Activated CD8-positive, alpha-beta memory T cell treated with anti-CD3 and anti-CD28 coated beads for 36 hours (primary cell): Measurements from ENCODE around the gene GGT5. TPM values are rescaled to one million over a fixed set of nuclear protein-coding genes. Genes with fewer than 3 reads are reported as not detected.
"Not testable (repeated sequence)": the region's sequence is repeated elsewhere in the genome, so short reads cannot be mapped to it uniquely, and the experiment has no call there.

Experiments used
- CTCF ChIA-PET: fragments of 350-600 bp; sonication (Branson Sonifier 250); formaldehyde crosslinking; loops from one replicate; lab custom pipeline; 2021; ENCODE audit warnings: antibody characterized with exemption; lab: Charles Lee
- POLR2A ChIA-PET: fragments of 350-600 bp; sonication (Branson Sonifier 250); formaldehyde crosslinking; loops from one replicate; lab custom pipeline; 2021; ENCODE audit warnings: antibody characterized with exemption; lab: Charles Lee
- total RNA-seq, 2 experiments: library from RNA; stranded (reverse); gene quantifications; one replicate each; pipeline ENCODE4 v1.2.3, GENCODE V29; 2021

GGT5 gene, protein sequence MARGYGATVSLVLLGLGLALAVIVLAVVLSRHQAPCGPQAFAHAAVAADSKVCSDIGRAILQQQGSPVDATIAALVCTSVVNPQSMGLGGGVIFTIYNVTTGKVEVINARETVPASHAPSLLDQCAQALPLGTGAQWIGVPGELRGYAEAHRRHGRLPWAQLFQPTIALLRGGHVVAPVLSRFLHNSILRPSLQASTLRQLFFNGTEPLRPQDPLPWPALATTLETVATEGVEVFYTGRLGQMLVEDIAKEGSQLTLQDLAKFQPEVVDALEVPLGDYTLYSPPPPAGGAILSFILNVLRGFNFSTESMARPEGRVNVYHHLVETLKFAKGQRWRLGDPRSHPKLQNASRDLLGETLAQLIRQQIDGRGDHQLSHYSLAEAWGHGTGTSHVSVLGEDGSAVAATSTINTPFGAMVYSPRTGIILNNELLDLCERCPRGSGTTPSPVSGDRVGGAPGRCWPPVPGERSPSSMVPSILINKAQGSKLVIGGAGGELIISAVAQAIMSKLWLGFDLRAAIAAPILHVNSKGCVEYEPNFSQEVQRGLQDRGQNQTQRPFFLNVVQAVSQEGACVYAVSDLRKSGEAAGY
- not detected for total RNA-seq

DNA sequence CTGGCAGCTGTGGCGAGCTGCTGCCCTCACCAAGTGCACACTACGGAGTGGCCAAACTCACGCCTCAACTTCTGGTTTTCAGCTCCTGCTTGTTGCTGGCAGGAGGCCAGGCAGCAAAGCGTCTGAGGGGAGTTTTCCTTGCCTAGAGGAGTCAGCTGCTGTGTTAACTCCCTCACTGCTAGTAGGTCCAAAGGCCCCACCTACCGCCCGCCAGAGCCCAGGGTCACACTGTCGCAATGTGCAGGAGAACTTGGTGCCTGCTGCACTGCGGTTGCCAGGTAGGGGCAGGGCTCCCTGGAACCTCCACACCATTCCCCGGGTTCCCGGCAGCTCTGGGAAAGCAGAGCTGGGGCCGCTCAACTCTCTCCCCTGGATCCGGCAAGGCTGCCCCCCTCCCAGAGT lies at the start of gene GGT5:
TSS of gene GGT5 (minus strand) at position 53 of the 402 bp plus-strand sequence. CDS start 357 bp downstream, outside the sequence.
- POLR2A ChIA-PET: not testable (repeated sequence)

DNA sequence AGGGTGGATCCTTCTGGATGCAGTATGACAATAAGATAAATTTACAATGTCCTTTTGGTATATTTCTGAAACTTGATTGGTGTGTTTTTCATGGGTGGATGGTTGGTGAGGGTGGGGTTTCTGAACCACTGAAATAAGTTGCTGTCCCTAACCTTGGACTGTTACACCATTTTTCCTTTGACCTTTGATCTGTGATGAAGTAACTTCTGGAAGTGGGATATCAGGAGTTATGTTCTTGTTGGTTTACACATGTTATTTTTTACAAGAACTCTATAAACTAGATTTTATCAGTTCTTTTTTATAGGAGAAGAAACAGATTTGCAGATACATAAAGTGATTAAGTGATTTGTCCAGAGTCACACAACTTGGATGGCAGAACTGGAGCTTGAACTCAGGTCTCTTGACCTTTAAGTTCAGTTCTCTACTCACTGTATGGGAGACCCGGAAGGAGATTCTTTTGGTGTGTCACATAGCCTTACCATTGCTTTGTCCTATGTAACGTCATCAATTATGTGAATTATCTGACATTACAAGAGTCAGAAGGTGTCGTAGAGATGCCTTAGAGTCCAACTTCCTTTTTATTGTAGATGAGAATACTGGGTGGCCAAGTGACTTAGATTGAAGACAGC lies 47.4 kb upstream of the GGT5 start:
- POLR2A ChIA-PET: interaction anchor here (0.6 kb wide), 1 partner anchor 217 kb away, joined by 3 read pairs; no protein-coding TSS in a partner anchor
- CTCF ChIA-PET: not testable (repeated sequence)

More for the DNA sequence above, at the start of gene GGT5:
- CTCF ChIA-PET: not testable (repeated sequence)

DNA sequence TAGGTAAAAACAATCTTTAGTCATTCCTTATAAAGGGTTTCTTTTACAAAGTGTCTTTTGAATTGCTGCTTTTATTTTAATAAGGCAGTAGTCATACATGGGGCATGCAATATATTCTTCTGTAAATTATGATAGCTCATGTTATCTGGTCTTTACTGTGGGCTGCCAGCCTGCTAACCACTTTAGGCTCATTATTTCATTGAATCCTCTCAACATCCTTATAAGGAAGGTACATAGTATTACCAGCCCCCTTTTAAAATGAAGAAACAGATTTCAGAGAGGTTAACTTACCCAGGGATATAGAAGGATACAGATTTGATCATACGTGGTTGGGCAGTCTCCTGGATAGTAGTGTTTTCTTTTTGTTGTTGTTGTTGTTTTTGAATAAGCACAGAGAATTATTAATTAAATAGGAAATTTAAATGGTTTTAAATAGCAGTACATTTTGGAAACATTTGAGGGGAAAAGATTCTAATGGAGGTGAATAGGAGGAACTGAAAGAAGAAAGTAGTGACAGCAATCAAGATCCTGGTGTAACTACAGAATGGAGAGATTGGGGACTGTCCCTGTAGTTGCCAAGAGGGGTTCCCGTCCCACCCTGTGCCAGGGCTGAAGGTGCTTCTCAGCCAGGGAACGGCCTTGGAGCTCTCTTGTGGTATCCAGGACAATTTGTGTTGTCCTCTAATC lies 46.8 kb upstream of the GGT5 start:
- ChIA-PET CTCF (no interaction called here), POLR2A (interaction anchor here (0.6 kb wide), 1 partner anchor 218 kb away, joined by 3 read pairs; no protein-coding TSS in a partner anchor)

DNA sequence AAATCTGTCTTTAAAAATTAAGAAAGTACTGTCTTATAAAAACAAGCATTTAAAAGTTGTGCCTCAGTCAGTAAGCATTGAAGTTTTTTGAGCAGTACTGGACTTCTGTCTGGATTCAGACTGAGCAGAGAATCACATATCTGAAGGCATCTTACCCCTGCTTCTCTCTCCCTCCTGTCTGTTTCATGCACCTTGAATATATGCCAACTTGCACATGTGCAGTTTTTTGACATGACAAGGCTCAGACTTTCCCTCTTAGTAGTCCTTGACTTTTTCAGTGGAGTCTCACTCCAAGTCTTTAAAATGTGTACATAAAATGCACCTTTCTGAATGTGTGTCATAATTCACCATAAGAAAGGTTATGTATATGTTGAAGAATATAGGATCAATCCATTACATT lies 45.6 kb upstream of the GGT5 start:
- CTCF ChIA-PET: no interaction called here
- POLR2A ChIA-PET: no interaction called here

DNA sequence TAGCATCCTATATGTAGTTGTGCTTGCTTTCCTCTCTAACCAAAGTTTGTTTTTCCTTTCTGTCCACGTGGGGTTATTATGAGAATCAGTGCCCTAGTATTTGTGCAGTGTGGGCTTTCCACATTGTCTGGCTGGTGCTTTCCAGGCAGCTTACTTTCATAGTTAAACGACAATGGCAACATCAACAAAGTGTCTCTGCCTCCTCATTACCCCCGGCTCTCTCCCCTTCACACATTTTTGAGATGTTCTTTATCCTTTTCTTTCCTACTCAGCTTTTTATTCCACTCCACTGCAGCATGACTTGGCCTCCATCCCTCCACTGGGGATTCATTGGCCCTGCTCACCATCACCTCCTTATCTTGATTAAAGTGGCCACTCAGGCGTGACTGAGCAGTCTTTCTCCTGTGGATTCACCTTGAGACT lies 44.9 kb upstream of the GGT5 start:
- CTCF ChIA-PET: no interaction called here
- POLR2A ChIA-PET: no interaction called here

DNA sequence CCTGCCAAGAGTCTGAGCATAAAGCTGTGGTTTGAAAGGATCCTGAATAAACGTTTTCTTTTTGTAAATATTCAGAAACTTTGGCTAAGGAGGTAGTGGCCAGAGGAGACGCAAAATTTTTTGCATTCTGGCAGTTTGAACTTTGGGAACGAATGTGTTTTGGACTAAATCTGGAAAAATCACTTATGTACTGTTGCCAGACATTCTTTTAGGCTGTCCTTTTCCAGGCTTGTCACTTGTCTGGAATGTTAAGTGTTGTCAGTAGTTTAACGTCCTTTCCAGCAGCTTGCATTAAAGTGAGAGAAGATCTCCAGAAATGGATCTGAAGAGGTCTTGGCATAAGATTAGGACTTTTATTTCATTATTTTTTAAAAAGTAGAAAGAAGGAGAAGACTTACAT lies 44.2 kb upstream of the GGT5 start:
- CTCF ChIA-PET: no interaction called here

DNA sequence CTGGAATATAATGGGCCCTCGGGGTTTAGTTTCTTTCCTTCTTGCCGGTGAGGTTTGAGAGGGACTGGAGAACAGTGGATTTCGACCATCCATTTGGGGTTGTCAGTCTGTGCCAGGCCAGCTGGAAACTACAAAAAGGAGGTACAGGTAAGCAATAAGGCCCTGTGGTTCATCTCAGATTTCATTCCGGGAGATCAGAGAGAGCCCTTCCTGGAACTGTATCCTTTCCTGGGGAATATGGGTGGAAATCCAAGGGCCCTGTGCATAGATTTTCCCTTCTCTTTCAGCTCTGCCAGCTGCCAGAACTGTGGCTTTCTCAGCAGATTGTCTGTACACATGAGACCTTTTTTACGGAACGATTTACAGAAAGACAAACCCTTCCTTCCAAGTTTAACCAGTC lies 42.9 kb upstream of the GGT5 start:
- CTCF ChIA-PET, POLR2A ChIA-PET: not testable (repeated sequence)

More for the DNA sequence above, 44.2 kb upstream of the GGT5 start:
- POLR2A ChIA-PET: no interaction called here

DNA sequence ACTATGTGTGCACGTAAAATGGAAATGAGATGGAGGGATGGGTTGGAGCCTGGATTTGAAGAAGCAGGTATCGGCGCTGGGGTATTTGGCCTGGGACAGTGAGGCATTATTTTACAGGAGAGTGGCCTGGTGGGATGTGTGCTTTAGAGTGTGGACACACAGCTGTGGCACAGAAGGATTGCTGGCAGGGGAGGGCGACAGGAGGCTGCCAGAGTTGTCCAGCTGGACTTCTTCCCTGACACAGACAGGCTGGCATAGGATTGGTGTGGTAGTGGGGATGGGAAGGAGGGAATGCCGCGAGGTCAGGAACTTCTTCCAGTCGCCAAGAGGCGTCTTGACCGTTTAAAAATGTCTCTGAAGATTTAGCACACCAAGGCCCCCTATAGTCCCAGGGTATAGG lies 42.3 kb upstream of the GGT5 start:
- POLR2A ChIA-PET, CTCF ChIA-PET: not testable (repeated sequence)

DNA sequence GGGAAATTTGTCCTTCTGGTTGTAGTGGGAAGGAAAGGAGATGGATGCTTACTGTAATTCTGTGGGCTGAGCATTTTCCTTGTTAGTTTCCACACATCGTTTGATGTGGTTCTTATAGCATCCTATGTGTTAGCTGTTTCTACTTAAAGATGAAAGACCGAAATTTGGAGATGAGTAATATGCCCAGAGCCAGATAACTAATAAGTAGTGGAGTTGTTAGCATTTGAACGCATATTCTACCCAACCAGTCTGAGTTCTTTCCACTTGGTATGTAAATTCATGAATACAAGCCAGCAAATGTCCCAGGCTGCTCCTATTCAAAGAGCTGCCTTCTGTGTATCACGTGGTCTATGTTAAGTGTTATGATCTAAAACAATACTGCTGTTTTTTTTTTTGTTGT lies 40.4 kb upstream of the GGT5 start:
- ChIA-PET POLR2A (interaction anchor here (0.6 to 2.1 kb wide), 2 partner anchors 14 to 77 kb away, joined by 3 to 6 read pairs; partner anchors contain the start of gene SPECC1L), CTCF (interaction anchor here (0.8 to 1.6 kb wide), 4 partner anchors 14 to 237 kb away, joined by 3 to 4 read pairs (median 3); no protein-coding TSS in a partner anchor)

DNA sequence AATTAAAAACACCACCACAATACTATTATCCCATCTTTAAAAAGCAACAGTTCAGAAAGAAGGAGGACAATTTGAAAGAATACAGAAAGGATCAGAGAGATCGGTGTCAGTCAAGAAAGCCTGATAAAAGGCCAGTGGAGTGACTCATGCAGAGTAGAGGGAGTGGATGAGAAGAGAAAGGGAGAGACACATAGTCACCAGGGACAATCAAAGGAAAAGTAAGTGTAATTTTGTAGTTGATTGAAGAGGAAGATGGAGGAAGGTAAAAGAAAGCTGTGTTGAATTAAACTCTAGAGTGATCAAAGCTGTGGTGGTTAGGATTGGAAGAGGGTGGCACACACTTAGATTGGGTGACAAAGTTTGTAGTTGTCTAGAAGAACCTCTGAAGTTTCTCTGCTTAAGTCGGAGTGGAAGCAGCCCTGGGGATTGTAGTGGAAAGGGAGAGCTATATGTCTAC lies 39.9 kb upstream of the GGT5 start:
- ChIA-PET CTCF (interaction anchor here (0.6 to 1.6 kb wide), 4 partner anchors 13 to 772 kb away, joined by 3 to 4 read pairs (median 3); no protein-coding TSS in a partner anchor), POLR2A (interaction anchor here (0.6 to 2.1 kb wide), 2 partner anchors 14 to 77 kb away, joined by 3 to 6 read pairs; partner anchors contain the start of gene SPECC1L)

DNA sequence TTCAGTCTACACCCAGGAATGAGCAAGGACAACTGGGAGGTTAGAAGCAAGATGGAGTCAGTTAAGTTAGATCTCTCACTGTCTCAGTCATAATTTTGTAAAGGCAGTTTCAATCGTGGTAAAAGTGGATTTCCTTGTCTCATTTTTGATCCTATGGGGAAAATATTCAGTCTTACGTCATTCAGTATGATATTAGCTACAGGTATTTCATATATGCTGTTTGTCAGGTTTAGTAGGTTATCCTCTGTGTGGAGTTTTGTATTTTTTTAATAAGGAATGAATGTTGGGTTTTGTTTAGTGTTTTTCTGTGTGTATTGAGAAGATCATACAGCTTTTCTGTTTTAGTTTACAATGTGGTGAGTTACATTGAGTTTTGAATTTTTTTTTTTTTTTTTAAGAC lies 37.5 kb upstream of the GGT5 start:
- CTCF ChIA-PET: no interaction called here
- POLR2A ChIA-PET: no interaction called here

DNA sequence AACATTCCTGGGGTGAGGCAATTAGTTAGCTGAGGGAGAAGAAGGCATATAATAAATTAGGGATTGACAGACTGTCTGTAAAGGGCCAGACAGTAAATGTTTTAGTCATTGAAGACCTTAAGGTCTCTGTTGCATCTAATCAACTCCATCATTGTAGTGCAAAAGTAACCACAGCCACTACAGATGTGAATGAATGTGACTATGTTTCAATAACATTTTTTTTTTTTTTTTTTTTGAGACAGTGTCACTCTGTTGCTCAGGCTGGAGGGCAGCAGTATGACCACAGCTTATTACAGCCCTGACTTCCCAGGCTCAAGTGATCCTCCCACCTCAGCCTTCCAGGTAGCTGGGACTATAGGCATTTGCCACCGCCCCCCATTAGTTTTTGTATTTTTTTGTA lies 35.5 kb upstream of the GGT5 start:
- CTCF ChIA-PET: not testable (repeated sequence)
- POLR2A ChIA-PET: interaction anchor here (0.7 kb wide), 1 partner anchor 24 kb away, joined by 4 read pairs; no protein-coding TSS in a partner anchor

DNA sequence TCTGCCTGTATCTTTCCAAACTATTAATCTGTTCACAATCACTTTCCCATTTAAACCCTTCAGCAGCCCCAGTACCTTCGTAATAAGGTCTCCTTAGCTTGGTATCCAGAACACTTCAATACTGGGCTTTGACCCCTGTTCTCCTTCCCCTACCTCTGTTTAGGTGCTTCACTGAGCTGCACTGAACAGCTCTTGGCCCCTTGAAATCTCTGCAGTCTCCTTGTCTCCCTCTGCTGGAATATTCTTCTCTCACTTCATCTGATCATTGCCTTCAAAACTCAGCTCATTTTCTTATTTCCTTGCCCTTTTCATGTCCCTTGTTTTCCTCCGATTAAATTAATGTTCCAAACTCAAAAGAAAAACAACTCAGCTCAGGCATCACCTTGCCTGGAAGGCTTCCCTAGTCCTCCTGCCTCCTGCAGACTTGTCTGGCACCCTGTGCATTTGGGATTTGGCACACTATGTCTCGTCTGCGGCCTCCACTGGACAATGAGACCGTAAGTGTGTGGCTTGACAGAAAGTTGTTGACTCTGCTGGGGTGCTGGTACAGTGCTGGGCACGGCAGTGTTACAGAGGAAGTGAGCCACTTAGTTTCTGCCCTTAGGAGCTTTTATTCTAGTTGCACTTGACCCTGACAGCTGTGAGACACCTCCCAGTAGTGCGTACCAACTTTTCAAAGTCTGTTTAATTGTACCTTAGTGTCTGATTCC lies 30.0 kb upstream of the GGT5 start:
- CTCF ChIA-PET, POLR2A ChIA-PET: not testable (repeated sequence)

DNA sequence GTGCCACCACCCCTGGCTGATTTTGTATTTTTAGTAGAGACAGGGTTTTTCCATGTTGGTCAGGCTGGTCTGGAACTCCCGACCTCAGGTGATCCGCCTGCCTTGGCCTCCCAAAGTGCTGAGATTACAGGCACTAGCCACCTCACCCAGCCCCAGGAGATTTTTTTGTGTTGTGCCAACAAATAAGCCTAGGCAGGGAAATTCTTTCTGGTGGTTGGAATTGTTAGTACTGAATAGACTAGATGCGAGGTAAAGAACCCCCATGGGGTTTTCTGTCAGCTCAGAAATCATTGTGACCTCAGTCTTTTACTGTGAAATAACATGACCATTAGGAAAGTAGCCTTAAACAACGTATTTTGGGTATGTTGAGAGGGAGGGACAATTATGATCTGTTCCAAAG lies 29.0 kb upstream of the GGT5 start:
- CTCF ChIA-PET, POLR2A ChIA-PET: not testable (repeated sequence)

DNA sequence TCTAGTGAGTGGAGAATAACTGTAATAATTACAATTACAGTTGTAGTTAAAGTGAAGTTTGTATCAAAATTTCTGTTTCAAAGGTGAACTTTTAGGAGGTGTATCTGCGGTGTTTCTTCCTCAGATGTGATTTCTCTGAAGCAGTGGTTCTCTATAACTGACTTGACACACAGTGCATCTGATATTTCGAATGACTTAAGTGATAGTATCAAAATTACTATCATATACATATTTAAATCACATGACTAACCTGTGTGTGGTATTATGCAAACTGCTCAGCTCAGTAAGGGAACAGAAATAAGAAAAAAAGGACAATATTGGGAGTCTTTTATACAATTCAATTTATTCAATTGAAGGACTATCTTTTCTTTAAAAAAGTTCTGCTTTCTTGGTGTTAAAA lies 28.1 kb upstream of the GGT5 start:
- CTCF ChIA-PET, POLR2A ChIA-PET: not testable (repeated sequence)

DNA sequence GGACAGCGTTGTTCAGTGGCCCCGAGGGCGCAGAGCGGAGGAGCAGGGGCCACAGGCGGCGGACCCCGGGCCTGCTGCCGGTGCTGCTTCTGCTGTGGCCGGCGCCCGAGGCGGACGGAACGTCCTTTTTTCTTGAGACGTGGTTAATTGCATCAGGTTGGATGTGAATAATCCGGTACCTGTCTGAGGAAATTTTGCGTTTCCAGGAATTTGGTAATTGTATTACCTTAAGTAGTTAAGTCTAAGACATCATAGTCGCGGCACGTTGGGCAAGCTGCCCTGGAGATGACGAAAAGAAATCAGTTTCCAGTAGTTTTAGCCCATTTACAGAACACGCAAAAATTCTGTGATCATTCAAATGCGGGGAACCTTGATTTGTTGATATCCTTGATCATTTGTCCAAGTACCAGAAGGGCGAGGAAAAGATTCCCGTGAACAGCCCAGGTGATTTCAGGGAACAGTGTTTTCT lies 26.5 kb upstream of the GGT5 start:
- ChIA-PET POLR2A (interaction anchor here (1.5 to 1.8 kb wide), 2 partner anchors 14 to 138 kb away, joined by 3 to 6 read pairs; no protein-coding TSS in a partner anchor), CTCF (interaction anchor here (1.5 kb wide), 1 partner anchor 14 kb away, joined by 4 read pairs; no protein-coding TSS in a partner anchor)

DNA sequence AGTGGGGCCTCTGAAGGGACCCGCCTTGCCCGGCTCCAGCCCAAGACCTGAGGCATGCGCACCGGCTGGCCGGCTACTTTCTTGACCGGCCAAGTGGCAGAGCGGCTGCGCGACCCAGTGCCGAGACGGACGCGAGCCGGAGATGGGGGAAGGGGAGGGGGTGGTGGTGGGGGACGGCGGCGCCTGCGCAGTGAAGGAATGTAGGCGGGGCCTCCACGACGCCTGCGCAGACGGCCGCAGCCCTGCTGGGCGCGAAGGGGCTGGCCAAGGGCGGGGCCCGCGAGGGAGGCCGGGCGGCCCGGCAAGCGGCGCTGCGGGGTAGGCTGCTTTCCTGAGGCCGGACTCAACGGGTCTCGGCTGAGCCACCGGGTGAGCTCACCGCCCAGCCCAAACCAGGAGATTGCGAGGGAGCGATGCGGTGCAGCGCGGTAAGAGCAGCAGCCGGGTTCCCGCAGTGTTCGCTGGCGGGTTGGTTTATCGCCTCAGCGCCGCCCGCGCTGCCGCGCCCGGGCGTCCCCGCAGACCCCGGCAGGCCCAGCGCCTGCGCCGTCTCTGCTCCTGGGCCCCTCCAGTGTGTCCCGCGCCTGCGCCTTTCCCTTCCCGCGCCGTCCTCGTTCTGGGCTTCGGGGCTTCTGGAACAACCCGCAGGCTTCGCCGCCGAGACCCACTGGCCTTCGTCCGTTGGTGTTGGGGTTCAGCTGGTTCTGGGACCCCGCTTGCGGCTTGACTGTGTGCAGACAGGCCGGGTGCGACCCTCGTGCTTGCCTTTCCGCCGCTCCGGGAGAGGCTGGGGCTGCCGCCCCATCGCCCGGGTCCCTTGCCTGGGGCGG lies 25.9 kb upstream of the GGT5 start, which contains the start of gene SPECC1L:
TSS of gene SPECC1L (plus strand) at position 276 of the 830 bp plus-strand sequence. CDS start 31,401 bp downstream, outside the sequence.
- ChIA-PET CTCF (interaction anchor here (1.5 kb wide), 1 partner anchor 14 kb away, joined by 4 read pairs; no protein-coding TSS in a partner anchor), POLR2A (interaction anchor here (0.5 to 1.8 kb wide), 3 partner anchors 14 to 177 kb away, joined by 3 to 6 read pairs (median 5); no protein-coding TSS in a partner anchor)
